H9 (cell line): ENCODE measurements around the gene HAGHL. TPM values are rescaled to one million over a fixed set of nuclear protein-coding genes. Genes with fewer than 3 reads are reported as not detected.

ENCODE experiments used
- DNase-seq: peaks from one replicate; pipeline ENCODE4 v3.0.0-alpha.2; 2017
- H2AFZ ChIP-seq: one replicate; pipeline ENCODE4 v1.6.1; 2013; ENCODE audit warnings: mild to moderate bottlenecking, low read length, control low read depth, moderate library complexity
- H2AK5ac ChIP-seq: 2 replicates; pipeline ENCODE4 v1.6.1; 2013; ENCODE audit warnings: low read length, control low read depth, mixed read lengths; ENCODE audit not compliant: insufficient read length
- H2BK120ac ChIP-seq: one replicate; pipeline ENCODE4 v1.6.1; 2013; ENCODE audit warnings: low read depth, mild to moderate bottlenecking, low read length, control low read depth, inconsistent platforms; ENCODE audit not compliant: poor library complexity, severe bottlenecking
- H2BK12ac ChIP-seq: 2 replicates; pipeline ENCODE4 v1.6.1; 2013; ENCODE audit warnings: low read length, control low read depth, mixed read lengths, low read depth; ENCODE audit not compliant: insufficient read length
- H2BK15ac ChIP-seq: 2 replicates; pipeline ENCODE4 v1.6.1; 2013; ENCODE audit warnings: low read depth, low read length, control low read depth
- H2BK20ac ChIP-seq: one replicate; pipeline ENCODE4 v1.6.1; 2013; ENCODE audit warnings: low read depth, mild to moderate bottlenecking, low read length, control low read depth, inconsistent platforms; ENCODE audit not compliant: poor library complexity, severe bottlenecking
- H2BK5ac ChIP-seq: 2 replicates; pipeline ENCODE4 v1.6.1; 2013; ENCODE audit warnings: low read length, control low read depth, mixed read lengths; ENCODE audit not compliant: insufficient read length
- H3K14ac ChIP-seq: 2 replicates; pipeline ENCODE4 v1.6.1; 2013; ENCODE audit warnings: low read length, control low read depth; ENCODE audit not compliant: insufficient read depth
- H3K18ac ChIP-seq: 2 replicates; pipeline ENCODE4 v1.6.1; 2013; ENCODE audit warnings: low read depth, mild to moderate bottlenecking, mixed read lengths, low read length, control low read depth; ENCODE audit not compliant: insufficient read length
- H3K23ac ChIP-seq: 2 replicates; pipeline ENCODE4 v1.6.1; 2013; ENCODE audit warnings: low read length, control low read depth, mixed read lengths, low read depth; ENCODE audit not compliant: insufficient read length
- H3K23me2 ChIP-seq: 2 replicates; pipeline ENCODE4 v1.6.1; 2013; ENCODE audit warnings: low read depth, mild to moderate bottlenecking, mixed read lengths, low read length, control low read depth; ENCODE audit not compliant: insufficient read length, poor library complexity, severe bottlenecking
- H3K27ac ChIP-seq: 2 replicates; pipeline ENCODE4 v1.5.1; 2013; ENCODE audit warnings: low read length, control low read depth, mixed read lengths, low read depth; ENCODE audit not compliant: insufficient read length
- H3K27me3 ChIP-seq: 2 replicates; pipeline ENCODE4 v1.6.1; 2013; ENCODE audit warnings: low read length, control low read depth, inconsistent platforms; ENCODE audit not compliant: insufficient read depth
- H3K4ac ChIP-seq: 2 replicates; pipeline ENCODE4 v1.6.1; 2013; ENCODE audit warnings: low read depth, mild to moderate bottlenecking, control low read depth, inconsistent platforms, low read length, moderate library complexity
- H3K4me1 ChIP-seq: 2 replicates; pipeline ENCODE4 v1.6.1; 2013; ENCODE audit warnings: low read length, control low read depth, inconsistent platforms; ENCODE audit not compliant: insufficient read depth
- H3K4me2 ChIP-seq: 2 replicates; pipeline ENCODE4 v1.6.1; 2013; ENCODE audit warnings: low read length, control low read depth, mixed read lengths; ENCODE audit not compliant: insufficient read length, insufficient read depth
- H3K56ac ChIP-seq: 2 replicates; pipeline ENCODE4 v1.6.1; 2013; ENCODE audit warnings: low read depth, mild to moderate bottlenecking, mixed read lengths, low read length, control low read depth; ENCODE audit not compliant: insufficient read length
- H3K79me1 ChIP-seq: 2 replicates; pipeline ENCODE4 v1.6.1; 2013; ENCODE audit warnings: low read depth, mild to moderate bottlenecking, moderate library complexity, low read length, control low read depth, inconsistent platforms; ENCODE audit not compliant: insufficient read depth, poor library complexity, severe bottlenecking
- H3K79me2 ChIP-seq: 2 replicates; pipeline ENCODE4 v1.6.1; 2013; ENCODE audit warnings: low read length, control low read depth, inconsistent platforms; ENCODE audit not compliant: insufficient read depth
- H3K9ac ChIP-seq: 2 replicates; pipeline ENCODE4 v1.6.1; 2013; ENCODE audit warnings: low read length, control low read depth, mixed read lengths; ENCODE audit not compliant: insufficient read length; ENCODE audit errors: extremely low read depth
- H3K9me3 ChIP-seq: one replicate; pipeline ENCODE4 v1.6.1; 2013; ENCODE audit warnings: low read depth, low read length, inconsistent platforms; ENCODE audit not compliant: control insufficient read depth
- H3T11ph ChIP-seq: one replicate; pipeline ENCODE4 v1.6.1; 2013; ENCODE audit warnings: mild to moderate bottlenecking, low read length, control low read depth, inconsistent platforms
- H4K20me1 ChIP-seq: one replicate; pipeline ENCODE4 v1.6.1; 2013; ENCODE audit not compliant: control insufficient read depth, insufficient read length, insufficient read depth
- H4K5ac ChIP-seq: 2 replicates; pipeline ENCODE4 v1.6.1; 2013; ENCODE audit warnings: low read depth, mild to moderate bottlenecking, mixed read lengths, low read length, control low read depth; ENCODE audit not compliant: insufficient read length
- H4K8ac ChIP-seq: replicated peaks from 2 replicates; pipeline ENCODE4 v1.6.1; 2013; ENCODE audit warnings: low read length, control low read depth, mixed read lengths, low read depth; ENCODE audit not compliant: insufficient read length
- H4K91ac ChIP-seq: 2 replicates; pipeline ENCODE4 v1.6.1; 2013; ENCODE audit warnings: low read depth, mild to moderate bottlenecking, moderate library complexity, mixed read lengths, low read length, control low read depth; ENCODE audit not compliant: insufficient read length
- H3K27ac Mint-ChIP-seq, 3 experiments: 2 replicates in 2 of 3; 3 replicates in 1 of 3; pipeline ENCODE4 v1.8.0; 2020 to 2021; ENCODE audit warnings: mixed read lengths in 3 of 3, mild to moderate bottlenecking in 1 of 3, moderate library complexity in 1 of 3
- H3K27me3 Mint-ChIP-seq: 2 replicates; pipeline ENCODE4 v1.8.0; 2021; ENCODE audit warnings: low read depth, mild to moderate bottlenecking, moderate library complexity, mixed read lengths
- H3K36me3 Mint-ChIP-seq, 3 experiments: 2 replicates in 2 of 3; 3 replicates in 1 of 3; pipeline ENCODE4 v1.8.0; 2020 to 2021; ENCODE audit warnings: low read depth in 3 of 3, mixed read lengths in 3 of 3; ENCODE audit not compliant: insufficient read depth in 1 of 3
- H3K4me1 Mint-ChIP-seq, 2 experiments: 2 replicates each; pipeline ENCODE4 v1.8.0; 2020; ENCODE audit warnings: mixed read lengths in 2 of 2
- H3K4me3 Mint-ChIP-seq, 2 experiments: 2 replicates in 1 of 2; 3 replicates in 1 of 2; pipeline ENCODE4 v1.8.0; 2020 to 2021; ENCODE audit warnings: mild to moderate bottlenecking in 2 of 2, mixed read lengths in 2 of 2, moderate library complexity in 1 of 2
- H3K9me3 Mint-ChIP-seq, 2 experiments: 2 replicates in 1 of 2; 3 replicates in 1 of 2; pipeline ENCODE4 v1.8.0; 2020; ENCODE audit warnings: mild to moderate bottlenecking in 2 of 2, mixed read lengths in 2 of 2, moderate library complexity in 1 of 2
- WGBS: extraction: QIAGEN DNeasy Blood & Tissue Kit; methylation state at CpG from one replicate; pipeline ENCODE4 v1.1.7; 2013; ENCODE audit warnings: missing lambda C conversion rate, low lambda C conversion rate, mixed read lengths; ENCODE audit not compliant: insufficient read length; ENCODE audit errors: extremely low coverage; 5-methylcytosine and 5-hydroxymethylcytosine counted together
- total RNA-seq: library from RNA; stranded (reverse); gene quantifications from 2 replicates; pipeline ENCODE4 v1.2.1, GENCODE V29; 2021
- TF ChIP-seq, protein P1 (sequence below): fragments of 200-600 bp; sonication (generic); conservative IDR thresholded peaks from 3 replicates; pipeline ENCODE4 v1.8.0; 2021; ENCODE audit warnings: antibody characterized with exemption, mild to moderate bottlenecking

Gene HAGHL
- total RNA-seq, 1 experiment from 2014 or later, result 25.2 TPM

DNA sequence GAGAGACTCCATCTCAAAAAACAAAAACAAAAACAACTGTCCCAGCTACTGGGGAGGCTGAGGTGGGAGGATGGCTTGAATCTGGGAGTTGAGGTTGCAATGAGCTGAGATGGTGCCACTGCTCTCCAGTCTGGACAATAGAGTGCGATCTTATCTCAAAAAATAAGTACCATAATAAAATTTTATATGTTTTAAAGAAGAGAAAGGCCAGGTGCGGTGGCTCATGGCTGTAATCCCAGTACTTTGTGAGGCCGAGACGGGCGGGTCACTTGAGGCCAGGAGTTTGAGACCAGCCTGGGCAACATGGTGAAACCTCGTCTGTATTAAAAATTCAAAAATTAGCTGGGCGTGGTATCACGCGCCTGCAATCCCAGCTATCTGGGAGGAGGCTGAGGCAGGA lies 49.9 kb downstream of the HAGHL start:
- Histone ChIP-seq H2AFZ (no peak overlapping the region), H3K4me2 (no peak overlapping the region), H4K8ac (no peak overlapping the region), H2BK12ac (no peak overlapping the region), H3K27ac (no peak overlapping the region), H3K18ac (no peak overlapping the region), H4K5ac (no peak overlapping the region), H3K23me2 (no peaks in the 10 kb centered on the region), H3K56ac (no peak overlapping the region), H4K20me1 (peaks cover 3% of the 10 kb centered on the region), H3K4ac (no peak overlapping the region), H3K9ac (no peak overlapping the region), H2AK5ac (no peak overlapping the region), H2BK20ac (no peak overlapping the region), H3K9me3 (no peaks in the 10 kb centered on the region), H4K91ac (no peak overlapping the region), H3K79me2 (no peaks in the 10 kb centered on the region), H2BK120ac (no peak overlapping the region), H3K27me3 (no peaks in the 10 kb centered on the region; the same call in 1 of the 2 replicates), H3T11ph (no peak overlapping the region), H3K23ac (no peak overlapping the region), H3K4me1 (no peaks in the 10 kb centered on the region), H2BK5ac (no peak overlapping the region), H3K14ac (no peak overlapping the region), H3K79me1 (no peaks in the 10 kb centered on the region), H2BK15ac (no peak overlapping the region)
- Mint-ChIP-seq H3K36me3 (no peaks in the 10 kb centered on the region), H3K27me3 (peaks cover 29% of the 10 kb centered on the region), H3K9me3 (no peaks in the 10 kb centered on the region), H3K4me3 (no peak overlapping the region), H3K4me1 (no peaks in the 10 kb centered on the region), H3K27ac (no peak overlapping the region; a peak in 1 of 7 replicates)
- TF ChIP-seq, protein P1, sequence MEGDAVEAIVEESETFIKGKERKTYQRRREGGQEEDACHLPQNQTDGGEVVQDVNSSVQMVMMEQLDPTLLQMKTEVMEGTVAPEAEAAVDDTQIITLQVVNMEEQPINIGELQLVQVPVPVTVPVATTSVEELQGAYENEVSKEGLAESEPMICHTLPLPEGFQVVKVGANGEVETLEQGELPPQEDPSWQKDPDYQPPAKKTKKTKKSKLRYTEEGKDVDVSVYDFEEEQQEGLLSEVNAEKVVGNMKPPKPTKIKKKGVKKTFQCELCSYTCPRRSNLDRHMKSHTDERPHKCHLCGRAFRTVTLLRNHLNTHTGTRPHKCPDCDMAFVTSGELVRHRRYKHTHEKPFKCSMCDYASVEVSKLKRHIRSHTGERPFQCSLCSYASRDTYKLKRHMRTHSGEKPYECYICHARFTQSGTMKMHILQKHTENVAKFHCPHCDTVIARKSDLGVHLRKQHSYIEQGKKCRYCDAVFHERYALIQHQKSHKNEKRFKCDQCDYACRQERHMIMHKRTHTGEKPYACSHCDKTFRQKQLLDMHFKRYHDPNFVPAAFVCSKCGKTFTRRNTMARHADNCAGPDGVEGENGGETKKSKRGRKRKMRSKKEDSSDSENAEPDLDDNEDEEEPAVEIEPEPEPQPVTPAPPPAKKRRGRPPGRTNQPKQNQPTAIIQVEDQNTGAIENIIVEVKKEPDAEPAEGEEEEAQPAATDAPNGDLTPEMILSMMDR, result no peak
- no CpG with 5 or more reads among the region's 9 CpGs for WGBS
- DNase-seq, result no peak
